Subcutaneous abdominal adipose tissue (tissue), 5 donors: Measurements from ENCODE around the gene AKAP8L.
A peak's percentile ranks its signal among the peaks of the same experiment; 100 is the strongest.
"Not testable (repeated sequence)": the region's sequence is repeated elsewhere in the genome, so short reads cannot be mapped to it uniquely, and the experiment has no call there.

Experiments used
- H3K27ac ChIP-seq: one replicate; pipeline ENCODE4 v1.7.0; 2013; ENCODE audit warnings: low read depth, mild to moderate bottlenecking, inconsistent platforms, low read length, moderate library complexity
- H3K27me3 ChIP-seq, 5 donors: one replicate each; pipeline ENCODE4 v1.7.0; 2013; ENCODE audit warnings: low read length in 5 of 5, inconsistent platforms in 1 of 5; ENCODE audit not compliant: control insufficient read depth in 5 of 5, insufficient read depth in 4 of 5
- H3K36me3 ChIP-seq, 5 donors: one replicate each; pipeline ENCODE4 v1.7.0; 2013; ENCODE audit warnings: low read length in 5 of 5; ENCODE audit not compliant: control insufficient read depth in 5 of 5, insufficient read depth in 5 of 5
- H3K4me1 ChIP-seq, 5 donors: one replicate each; pipeline ENCODE4 v1.7.0; 2013; ENCODE audit warnings: low read length in 5 of 5, mild to moderate bottlenecking in 3 of 5, moderate library complexity in 1 of 5; ENCODE audit not compliant: control insufficient read depth in 5 of 5, insufficient read depth in 5 of 5
- H3K4me3 ChIP-seq, 5 donors: one replicate each; pipeline ENCODE4 v1.7.0; 2013; ENCODE audit warnings: low read length in 5 of 5, low read depth in 1 of 5
- H3K9ac ChIP-seq, 5 donors: one replicate each; pipeline ENCODE4 v1.7.0; 2013; ENCODE audit warnings: low read length in 5 of 5, mild to moderate bottlenecking in 4 of 5, moderate library complexity in 3 of 5
- H3K9me3 ChIP-seq, 5 donors: one replicate each; pipeline ENCODE4 v1.7.0; 2013; ENCODE audit warnings: low read length in 5 of 5; ENCODE audit not compliant: control insufficient read depth in 5 of 5
- donor health status: healthy.
- donor health status: healthy.
- donor health status: healthy.
- donor health status: healthy.
- donor health status: healthy.

Gene AKAP8L

GRCh38 chr19:15419413-15420025, 731 bp upstream of the AKAP8L start:
- Histone ChIP-seq H3K4me1 (peaks cover 3 to 47% (median 40%) of the 10 kb centered on the region in 5 donors), H3K9me3 (peaks cover 0 to 7% (median 6%) of the 10 kb centered on the region in 5 donors), H3K27ac (no peak overlapping the region), H3K4me3 (peak overlapping the region; percentile 74 to 99 (median 89)), H3K36me3 (peaks cover 0 to 27% (median 24%) of the 10 kb centered on the region in 5 donors), H3K9ac (peak overlapping the region in 4 of 5 donors; percentile 28 to 80 (median 67)), H3K27me3 (no peaks in the 10 kb centered on the region)

- Histone ChIP-seq H3K9me3 (peaks cover 0 to 4% (median 3%) of the 10 kb centered on the region in 5 donors), H3K36me3 (peaks cover 0 to 14% (median 11%) of the 10 kb centered on the region in 5 donors), H3K4me1 (peaks cover 3 to 54% (median 46%) of the 10 kb centered on the region in 5 donors), H3K27ac (peak overlapping the region; percentile 94), H3K4me3 (peak overlapping the region; percentile 89 to 99 (median 96)), H3K9ac (peak overlapping the region; percentile 84 to 96 (median 92)), H3K27me3 (no peaks in the 10 kb centered on the region)
Measured at GRCh38 chr19:15418231-15418578, 583 bp downstream of the AKAP8L start.

GRCh38 chr19:15417699-15418098, 1.1 kb downstream of the AKAP8L start:
- Histone ChIP-seq H3K4me3 (peak overlapping the region; percentile 89 to 99 (median 96)), H3K4me1 (peaks cover 3 to 59% (median 51%) of the 10 kb centered on the region in 5 donors), H3K27me3 (no peaks in the 10 kb centered on the region), H3K36me3 (peaks cover 0 to 9% (median 7%) of the 10 kb centered on the region in 5 donors), H3K9me3 (no peaks in the 10 kb centered on the region), H3K27ac (peak overlapping the region; percentile 94), H3K9ac (peak overlapping the region; percentile 84 to 96 (median 92))

GRCh38 chr19:15412832-15413231, 6.0 kb downstream of the AKAP8L start:
- H3K27ac ChIP-seq = no peak overlapping the region
- H3K4me3 ChIP-seq = peak overlapping the region in 1 of 5 donors; percentile 5
- H3K36me3 ChIP-seq = peaks cover 6 to 20% (median 17%) of the 10 kb centered on the region in 5 donors
- H3K9ac ChIP-seq = peak overlapping the region in 2 of 5 donors; percentile 10 to 26
- H3K9me3 ChIP-seq = no peaks in the 10 kb centered on the region
- no peaks in the 10 kb centered on the region for H3K27me3 ChIP-seq
- peaks cover 3 to 56% (median 49%) of the 10 kb centered on the region in 5 donors for H3K4me1 ChIP-seq

DNA sequence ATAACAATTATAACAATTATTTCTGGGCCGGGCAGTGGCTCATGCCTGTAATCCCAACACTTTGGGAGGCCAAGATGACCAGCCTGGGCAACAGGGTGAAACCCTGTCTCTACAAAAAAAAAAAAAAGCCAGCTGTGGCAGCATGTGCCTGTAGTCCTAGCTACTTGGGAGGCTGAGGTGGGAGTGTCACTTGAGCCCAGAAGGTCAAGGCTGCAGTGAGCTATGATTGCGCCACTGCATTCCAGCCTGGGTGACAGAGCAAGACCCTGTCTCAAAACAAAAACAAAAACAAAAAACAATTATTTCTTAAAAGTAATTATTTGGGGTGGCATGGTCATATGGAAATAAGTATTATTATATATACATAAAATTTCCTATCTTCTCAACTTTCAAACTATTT, 7.4 kb downstream of the AKAP8L start:
- not testable (repeated sequence) for H3K27me3 ChIP-seq, H3K4me3 ChIP-seq, H3K27ac ChIP-seq, H3K9me3 ChIP-seq
- peaks cover 6 to 23% (median 16%) of the 10 kb centered on the region in 5 donors for H3K36me3 ChIP-seq
- peak overlapping the region in 1 of 5 donors; percentile 31 for H3K9ac ChIP-seq
- peaks cover 0 to 41% (median 34%) of the 10 kb centered on the region in 5 donors for H3K4me1 ChIP-seq

- peaks cover 8 to 48% (median 33%) of the 10 kb centered on the region in 5 donors for H3K4me1 ChIP-seq
Measured at GRCh38 chr19:15404780-15405211, 14.0 kb downstream of the AKAP8L start.

GRCh38 chr19:15404097-15404779, 14.6 kb downstream of the AKAP8L start:
- Histone ChIP-seq H3K4me1 (peaks cover 8 to 43% (median 33%) of the 10 kb centered on the region in 5 donors), H3K4me3 (no peak overlapping the region), H3K9me3 (no peaks in the 10 kb centered on the region), H3K27ac (no peak overlapping the region), H3K27me3 (no peaks in the 10 kb centered on the region), H3K9ac (peak overlapping the region in 4 of 5 donors; percentile 4 to 46 (median 21)), H3K36me3 (peaks cover 3 to 54% (median 51%) of the 10 kb centered on the region in 5 donors)

More at GRCh38 chr19:15404780-15405211, 14.0 kb downstream of the AKAP8L start:
- Histone ChIP-seq H3K4me3 (no peak overlapping the region), H3K36me3 (peaks cover 6 to 54% (median 51%) of the 10 kb centered on the region in 5 donors), H3K9me3 (no peaks in the 10 kb centered on the region), H3K9ac (peak overlapping the region in 2 of 5 donors; percentile 4 to 44), H3K27me3 (no peaks in the 10 kb centered on the region), H3K27ac (no peak overlapping the region)

DNA sequence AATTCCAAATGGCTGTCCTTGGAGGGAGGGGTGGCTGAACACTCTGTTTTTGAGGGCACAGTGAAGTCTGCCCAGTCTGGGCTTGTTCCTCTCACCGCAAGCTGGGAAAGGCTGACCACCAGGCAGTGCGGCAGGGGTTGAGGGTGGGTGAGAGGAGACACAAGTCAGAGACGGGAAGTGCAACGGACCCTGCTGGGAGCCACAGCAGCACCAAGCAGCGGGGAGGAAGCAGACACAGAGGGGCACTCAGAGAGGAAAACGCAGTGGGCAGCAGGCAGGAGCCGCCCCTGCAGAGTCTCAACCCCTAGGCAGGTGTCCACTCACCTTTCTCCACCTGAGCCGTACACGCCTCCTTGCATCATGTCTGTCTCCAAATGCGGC, 15.6 kb downstream of the AKAP8L start:
- H3K27ac ChIP-seq = no peak overlapping the region
- no peak overlapping the region for H3K9ac ChIP-seq
- peaks cover 0 to 63% (median 60%) of the 10 kb centered on the region in 5 donors for H3K36me3 ChIP-seq
- peaks cover 8 to 43% (median 33%) of the 10 kb centered on the region in 5 donors for H3K4me1 ChIP-seq
- no peaks in the 10 kb centered on the region for H3K9me3 ChIP-seq
- no peaks in the 10 kb centered on the region for H3K27me3 ChIP-seq
- no peak overlapping the region for H3K4me3 ChIP-seq

GRCh38 chr19:15402411-15403150, 16.2 kb downstream of the AKAP8L start:
- no peak overlapping the region for H3K4me3 ChIP-seq

More at GRCh38 chr19:15402411-15403150, 16.2 kb downstream of the AKAP8L start:
- no peak overlapping the region for H3K9ac ChIP-seq
- H3K27me3 ChIP-seq = no peaks in the 10 kb centered on the region
- H3K4me1 ChIP-seq = peaks cover 8 to 43% (median 33%) of the 10 kb centered on the region in 5 donors
- no peak overlapping the region for H3K27ac ChIP-seq
- no peaks in the 10 kb centered on the region for H3K9me3 ChIP-seq
- peaks cover 0 to 67% (median 62%) of the 10 kb centered on the region in 5 donors for H3K36me3 ChIP-seq
